GM21717 (cell line): Measurements from ENCODE around the gene LGALS7.
"Not testable (repeated sequence)": the region's sequence is repeated elsewhere in the genome, so short reads cannot be mapped to it uniquely, and the experiment has no call there.

Experiments used
- ATAC-seq: cut with Tn5 transposase; IDR thresholded peaks from one replicate; pipeline ENCODE4 v1.9.1; 2021; ENCODE audit warnings: mild to moderate bottlenecking, moderate library complexity; ENCODE audit not compliant: unreplicated experiment

The LGALS7 gene

GRCh38 chr19:38773469-38774177 lies at the start of gene LGALS7:
Gene LGALS7 (minus strand): TSS chr19:38773517. CDS start chr19:38773492, 25 bp downstream.
- ATAC-seq, result no peak

GRCh38 chr19:38821230-38821825 lies 48.0 kb upstream of the LGALS7 start:
- ATAC-seq, result not testable (repeated sequence)

- ATAC-seq, result no peak
Observed at GRCh38 chr19:38819231-38819920, 46.1 kb upstream of the LGALS7 start.

- no peak for ATAC-seq
Observed at GRCh38 chr19:38817081-38817480, 43.8 kb upstream of the LGALS7 start.

- no peak for ATAC-seq
Observed at GRCh38 chr19:38816131-38816750, 42.9 kb upstream of the LGALS7 start.

- ATAC-seq, result no peak
Observed at GRCh38 chr19:38815059-38816001, 42.0 kb upstream of the LGALS7 start.

GRCh38 chr19:38813932-38814331 lies 40.6 kb upstream of the LGALS7 start:
- not testable (repeated sequence) for ATAC-seq

- ATAC-seq, result no peak
Observed at GRCh38 chr19:38813323-38813722, 40.0 kb upstream of the LGALS7 start.

- no peak for ATAC-seq
Observed at GRCh38 chr19:38812841-38813320, 39.6 kb upstream of the LGALS7 start, which contains the start of gene LGALS4. Gene LGALS4 (minus strand): TSS chr19:38812945. CDS start chr19:38812886, 59 bp downstream.

- ATAC-seq, result no peak
Observed at GRCh38 chr19:38812009-38812840, 38.9 kb upstream of the LGALS7 start.

GRCh38 chr19:38809592-38810252 lies 36.4 kb upstream of the LGALS7 start:
- no peak for ATAC-seq

- ATAC-seq, result no peak
Observed at GRCh38 chr19:38808741-38809140, 35.4 kb upstream of the LGALS7 start.

- not testable (repeated sequence) for ATAC-seq
Observed at GRCh38 chr19:38807374-38808098, 34.2 kb upstream of the LGALS7 start.

- no peak for ATAC-seq
Observed at GRCh38 chr19:38806371-38806770, 33.1 kb upstream of the LGALS7 start.

GRCh38 chr19:38805180-38805579 lies 31.9 kb upstream of the LGALS7 start:
- no peak for ATAC-seq

- no peak for ATAC-seq
Observed at GRCh38 chr19:38803543-38803942, 30.2 kb upstream of the LGALS7 start.

- no peak for ATAC-seq
Observed at GRCh38 chr19:38801359-38802095, 28.2 kb upstream of the LGALS7 start.
